GM12878 (cell line): Measurements from ENCODE around the gene ZMIZ1. TPM values are rescaled to one million over a fixed set of nuclear protein-coding genes. Genes with fewer than 3 reads are reported as not detected.

Source experiments
- ATAC-seq: fragments of 200-7000 bp; cut with Tn5 transposase; 3 replicates; pipeline ENCODE4 v1.9.1; 2020; ENCODE audit warnings: mild to moderate bottlenecking, moderate library complexity
- BruUV-seq: library from RNA; stranded (reverse); fragments of 400-500 nt; replicated peaks from 2 replicates; lab custom pipeline; 2021; lab: Mats Ljungman, UMichigan
- CTCF ChIA-PET: fragments of 300-600 bp; sonication (Branson Sonifier 250); formaldehyde crosslinking; extraction: SDS; loops from one replicate; lab custom pipeline; 2021; ENCODE audit warnings: inconsistent platforms; lab: Yijun Ruan, JAX
- POLR2A ChIA-PET: fragments of 350-600 bp; formaldehyde crosslinking; extraction: SDS; loops from one replicate; lab custom pipeline; 2021; ENCODE audit warnings: inconsistent platforms; lab: Charles Lee
- RAD21 ChIA-PET: fragments of 300-600 bp; sonication (Branson Sonifier 250); formaldehyde crosslinking; loops from one replicate; lab custom pipeline; 2023; ENCODE audit warnings: antibody characterized with exemption; ENCODE audit not compliant: unreplicated experiment; lab: Charles Lee
- SMC1A ChIA-PET: fragments of 300-600 bp; sonication (Branson Sonifier 250); formaldehyde crosslinking; loops from one replicate; lab custom pipeline; 2023; ENCODE audit not compliant: unreplicated experiment, uncharacterized antibody; lab: Charles Lee
- DNase-seq: peaks from one replicate; pipeline ENCODE4 v3.0.0-alpha.2; 2011; ENCODE audit warnings: low read depth, low spot score
- FAIRE-seq: peaks from 3 replicates; lab custom pipeline; 2011; peaks lifted over from hg19 to GRCh38; lab: Jason Lieb, UNC
- H2AFZ ChIP-seq: 2 replicates; pipeline ENCODE4 v1.6.0; 2011; ENCODE audit warnings: low read depth, low read length, control low read depth; ENCODE audit not compliant: control insufficient read depth
- H3K27ac ChIP-seq: 2 replicates; pipeline ENCODE4 v1.5.1; 2011; ENCODE audit warnings: control low read depth; ENCODE audit not compliant: control insufficient read depth, insufficient read depth
- H3K27me3 ChIP-seq, 2 experiments: replicated peaks in 1 of 2; 2 replicates each; pipeline versions ENCODE4 v1.6.0 to v1.6.1; 2011; ENCODE audit warnings: low read length in 1 of 2; ENCODE audit not compliant: control insufficient read depth in 2 of 2, insufficient read depth in 2 of 2
- H3K36me3 ChIP-seq, 2 experiments: 2 replicates each; pipeline ENCODE4 v1.5.1; 2011; ENCODE audit warnings: low read length in 1 of 2; ENCODE audit not compliant: control insufficient read depth in 2 of 2, insufficient read depth in 2 of 2
- H3K4me1 ChIP-seq: 2 replicates; pipeline ENCODE4 v1.6.1; 2011; ENCODE audit warnings: mild to moderate bottlenecking, low read length, moderate library complexity, mixed read lengths; ENCODE audit not compliant: control insufficient read depth, insufficient read depth
- H3K4me2 ChIP-seq: 2 replicates; pipeline ENCODE4 v1.6.0; 2011; ENCODE audit warnings: control low read depth; ENCODE audit not compliant: control insufficient read depth, insufficient read depth
- H3K4me3 ChIP-seq: fragments of 200-600 bp; sonication (generic); 2 replicates; pipeline ENCODE4 v1.5.1; 2016
- H3K79me2 ChIP-seq: 2 replicates; pipeline ENCODE4 v1.6.0; 2011; ENCODE audit warnings: low read length; ENCODE audit not compliant: control insufficient read depth, insufficient read depth
- H3K9ac ChIP-seq: 2 replicates; pipeline ENCODE4 v1.8.0; 2011; ENCODE audit warnings: low read length, control low read depth, mixed read lengths; ENCODE audit not compliant: control insufficient read depth, insufficient read depth
- H3K9me3 ChIP-seq: replicated peaks from 3 replicates; pipeline ENCODE4 v1.5.1; 2011; ENCODE audit warnings: mild to moderate bottlenecking, low read length; ENCODE audit not compliant: control insufficient read depth, insufficient read depth
- H4K20me1 ChIP-seq: 2 replicates; pipeline ENCODE4 v1.6.0; 2011; ENCODE audit not compliant: control insufficient read depth, insufficient read depth
- ASH2L ChIP-seq: fragments of 300-600, 200-600 bp; sonication (generic); IDR thresholded peaks from 2 replicates; pipeline ENCODE4 v1.6.1; 2017; ENCODE audit warnings: low read depth, mild to moderate bottlenecking, borderline replicate concordance
- CBFB ChIP-seq: IDR thresholded peaks from 2 replicates; pipeline ENCODE4 v1.6.1; 2016; ENCODE audit warnings: antibody characterized with exemption, low read depth
- ESRRA ChIP-seq: IDR thresholded peaks from 2 replicates; pipeline ENCODE4 v1.6.1; 2012; ENCODE audit warnings: mild to moderate bottlenecking, low read length, improper control_type of control experiment
- ETV6 ChIP-seq, 2 experiments: fragments of 450-650 bp in 1 of 2; IDR thresholded peaks in 1 of 2; conservative IDR thresholded peaks in 1 of 2; 2 replicates each; pipeline ENCODE4 v1.6.1; 2014; ENCODE audit warnings: antibody characterized with exemption in 1 of 2, borderline replicate concordance in 1 of 2, low read depth in 1 of 2, mild to moderate bottlenecking in 1 of 2, moderate library complexity in 1 of 2
- HSF1 ChIP-seq: fragments of 150-350 bp; IDR thresholded peaks from 2 replicates; pipeline ENCODE4 v1.6.1; 2014; ENCODE audit warnings: mild to moderate bottlenecking, low read depth, low read length
- POLR2A ChIP-seq: IDR thresholded peaks from 2 replicates; pipeline ENCODE4 v1.6.1; 2011; ENCODE audit warnings: low read depth, mild to moderate bottlenecking, low read length
- POLR2AphosphoS5 ChIP-seq: IDR thresholded peaks from 2 replicates; pipeline ENCODE4 v1.6.1; 2011; ENCODE audit warnings: mild to moderate bottlenecking, low read length, inconsistent platforms
- SKIL ChIP-seq: fragments of 450-650 bp; IDR thresholded peaks from 2 replicates; pipeline ENCODE4 v1.6.1; 2017; ENCODE audit warnings: mild to moderate bottlenecking, low read depth, inconsistent platforms; ENCODE audit not compliant: poor library complexity, severe bottlenecking
- SRF ChIP-seq, 2 experiments: IDR thresholded peaks; 2 replicates each; pipeline ENCODE4 v1.6.1; 2011; ENCODE audit warnings: low read depth in 2 of 2, low read length in 2 of 2, mild to moderate bottlenecking in 1 of 2, moderate library complexity in 1 of 2
- WRNIP1 ChIP-seq: IDR thresholded peaks from 2 replicates; pipeline ENCODE4 v1.6.1; 2011; ENCODE audit warnings: low read depth, low read length, improper control_type of control experiment, borderline replicate concordance
- whole genome bisulfite sequencing: methylation state at CpG from one replicate; pipeline ENCODE4 v1.1.6; 2016; ENCODE audit warnings: low lambda C conversion rate; ENCODE audit not compliant: insufficient replicate concordance, insufficient coverage; ENCODE audit errors: missing lambda C conversion rate; 5-methylcytosine and 5-hydroxymethylcytosine counted together
- in situ Hi-C: fragments of 300-500 bp; cut with MboI; formaldehyde crosslinking; loops from 9 replicates; pipeline ENCODE4 v1.14.3; 2018; ENCODE audit warnings: mixed read lengths
- intact Hi-C: fragments of 100-400 bp; cut with micrococcal nuclease; formaldehyde crosslinking; loops from one replicate; pipeline ENCODE4 v1.14.2; 2022; ENCODE audit not compliant: unreplicated experiment
- polyA plus RNA-seq, 11 experiments: library from polyadenylated mRNA; depleted of rRNA in 4 of 11; unstranded in 6 of 11; stranded (reverse) in 5 of 11; fragments of >200 nt; fragmentation: Nextera tagmentation in 4 of 11; fragmentation: Illumina TruSeq in 1 of 11; extraction: Ambion mirVana in 4 of 11; extraction: Trizol in 1 of 11; gene quantifications; 1 replicate in 1 of 11; 2 replicates in 10 of 11; pipeline versions ENCODE4 v1.2.1 to v1.2.3, GENCODE V29; 2011 to 2016; ENCODE audit warnings: inconsistent platforms in 2 of 11, missing spikeins in 2 of 11, low read depth in 1 of 11
- total RNA-seq, 4 experiments: library from RNA; depleted of rRNA in 3 of 4; stranded (reverse); fragments of >200 nt in 3 of 4; fragmentation: Illumina TruSeq in 1 of 4; extraction: Trizol in 1 of 4; gene quantifications; 2 replicates each; pipeline versions ENCODE4 v1.2.1 to v1.2.3, GENCODE V29; 2013 to 2021
- TF ChIP-seq, protein P1 (sequence below): IDR thresholded peaks from 2 replicates; pipeline ENCODE4 v1.6.1; 2012; ENCODE audit warnings: mild to moderate bottlenecking, low read depth, low read length
- TF ChIP-seq, protein P2 (sequence below): fragments of 150-350 bp; IDR thresholded peaks from 2 replicates; pipeline ENCODE4 v1.6.1; 2016; ENCODE audit warnings: low read depth, low read length

ZMIZ1 gene
- total and polyA plus RNA-seq, 10 of the 15 experiments (the other 5 are each of a cell fraction or from before 2014, with no cell fraction given), result 3.1 to 82.3 (median 14.9) TPM

GRCh38 chr10:79320820-79321493, 252.2 kb downstream of the ZMIZ1 start:
- no peak for ATAC-seq
- RAD21 ChIA-PET, result no interaction called here
- H3K9me3 ChIP-seq, result no peaks in the 10 kb centered on the region; the same call in 2 of the 3 replicates
- no peaks in the 10 kb centered on the region for H3K36me3 ChIP-seq
- no peak overlapping the region for H3K4me3 ChIP-seq
- SMC1A ChIA-PET, result interaction anchor here (0.8 to 3.5 kb wide), 8 partner anchors 9 to 72 kb away, joined by 3 to 17 read pairs (median 6); no protein-coding TSS in a partner anchor
- BruUV-seq, result no TSS peak
- peaks cover 52% of the 10 kb centered on the region for H3K4me1 ChIP-seq
- H3K79me2 ChIP-seq, result no peaks in the 10 kb centered on the region
- CTCF ChIA-PET, result interaction anchor here (0.9 to 1.7 kb wide), 2 partner anchors 11 to 23 kb away, joined by 3 to 6 read pairs; no protein-coding TSS in a partner anchor
- intact Hi-C loops, result no loop called here
- H2AFZ ChIP-seq, result no peak overlapping the region
- POLR2A ChIA-PET, result interaction anchor here (0.6 to 2.3 kb wide), 3 partner anchors 11 to 61 kb away, joined by 3 to 7 read pairs (median 5); no protein-coding TSS in a partner anchor
- no peaks in the 10 kb centered on the region for H3K27me3 ChIP-seq
- no peak for DNase-seq
- in situ Hi-C loops, result no loop called here
- no peak overlapping the region for H3K9ac ChIP-seq
- no peak for FAIRE-seq
- H3K4me2 ChIP-seq, result no peak overlapping the region
- H4K20me1 ChIP-seq, result no peaks in the 10 kb centered on the region
- 83% methylated on average over 7 of the region's 7 CpGs for WGBS
- no peak overlapping the region for H3K27ac ChIP-seq
- no peak for TF ChIP-seq HSF1
- no peak for TF ChIP-seq CBFB
- TF ChIP-seq POLR2AphosphoS5, result no peak
- no peak for TF ChIP-seq SKIL
- no peak for TF ChIP-seq ETV6 (conservative IDR thresholded peaks at IDR 0.05 in 1 of 2, IDR thresholded peaks at IDR 0.05 in 1 of 2; ENCODE audit: borderline replicate concordance in 1 of 2, low read depth in 1 of 2)
- TF ChIP-seq POLR2A, result no peak
- no peak for TF ChIP-seq WRNIP1
- no peak for TF ChIP-seq SRF (IDR thresholded peaks at IDR 0.05; ENCODE audit: low read depth in 2 of 2, low read length in 2 of 2)
- no peak for TF ChIP-seq ASH2L
- TF ChIP-seq, protein P1, sequence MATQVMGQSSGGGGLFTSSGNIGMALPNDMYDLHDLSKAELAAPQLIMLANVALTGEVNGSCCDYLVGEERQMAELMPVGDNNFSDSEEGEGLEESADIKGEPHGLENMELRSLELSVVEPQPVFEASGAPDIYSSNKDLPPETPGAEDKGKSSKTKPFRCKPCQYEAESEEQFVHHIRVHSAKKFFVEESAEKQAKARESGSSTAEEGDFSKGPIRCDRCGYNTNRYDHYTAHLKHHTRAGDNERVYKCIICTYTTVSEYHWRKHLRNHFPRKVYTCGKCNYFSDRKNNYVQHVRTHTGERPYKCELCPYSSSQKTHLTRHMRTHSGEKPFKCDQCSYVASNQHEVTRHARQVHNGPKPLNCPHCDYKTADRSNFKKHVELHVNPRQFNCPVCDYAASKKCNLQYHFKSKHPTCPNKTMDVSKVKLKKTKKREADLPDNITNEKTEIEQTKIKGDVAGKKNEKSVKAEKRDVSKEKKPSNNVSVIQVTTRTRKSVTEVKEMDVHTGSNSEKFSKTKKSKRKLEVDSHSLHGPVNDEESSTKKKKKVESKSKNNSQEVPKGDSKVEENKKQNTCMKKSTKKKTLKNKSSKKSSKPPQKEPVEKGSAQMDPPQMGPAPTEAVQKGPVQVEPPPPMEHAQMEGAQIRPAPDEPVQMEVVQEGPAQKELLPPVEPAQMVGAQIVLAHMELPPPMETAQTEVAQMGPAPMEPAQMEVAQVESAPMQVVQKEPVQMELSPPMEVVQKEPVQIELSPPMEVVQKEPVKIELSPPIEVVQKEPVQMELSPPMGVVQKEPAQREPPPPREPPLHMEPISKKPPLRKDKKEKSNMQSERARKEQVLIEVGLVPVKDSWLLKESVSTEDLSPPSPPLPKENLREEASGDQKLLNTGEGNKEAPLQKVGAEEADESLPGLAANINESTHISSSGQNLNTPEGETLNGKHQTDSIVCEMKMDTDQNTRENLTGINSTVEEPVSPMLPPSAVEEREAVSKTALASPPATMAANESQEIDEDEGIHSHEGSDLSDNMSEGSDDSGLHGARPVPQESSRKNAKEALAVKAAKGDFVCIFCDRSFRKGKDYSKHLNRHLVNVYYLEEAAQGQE, result no peak
- TF ChIP-seq, protein P2, sequence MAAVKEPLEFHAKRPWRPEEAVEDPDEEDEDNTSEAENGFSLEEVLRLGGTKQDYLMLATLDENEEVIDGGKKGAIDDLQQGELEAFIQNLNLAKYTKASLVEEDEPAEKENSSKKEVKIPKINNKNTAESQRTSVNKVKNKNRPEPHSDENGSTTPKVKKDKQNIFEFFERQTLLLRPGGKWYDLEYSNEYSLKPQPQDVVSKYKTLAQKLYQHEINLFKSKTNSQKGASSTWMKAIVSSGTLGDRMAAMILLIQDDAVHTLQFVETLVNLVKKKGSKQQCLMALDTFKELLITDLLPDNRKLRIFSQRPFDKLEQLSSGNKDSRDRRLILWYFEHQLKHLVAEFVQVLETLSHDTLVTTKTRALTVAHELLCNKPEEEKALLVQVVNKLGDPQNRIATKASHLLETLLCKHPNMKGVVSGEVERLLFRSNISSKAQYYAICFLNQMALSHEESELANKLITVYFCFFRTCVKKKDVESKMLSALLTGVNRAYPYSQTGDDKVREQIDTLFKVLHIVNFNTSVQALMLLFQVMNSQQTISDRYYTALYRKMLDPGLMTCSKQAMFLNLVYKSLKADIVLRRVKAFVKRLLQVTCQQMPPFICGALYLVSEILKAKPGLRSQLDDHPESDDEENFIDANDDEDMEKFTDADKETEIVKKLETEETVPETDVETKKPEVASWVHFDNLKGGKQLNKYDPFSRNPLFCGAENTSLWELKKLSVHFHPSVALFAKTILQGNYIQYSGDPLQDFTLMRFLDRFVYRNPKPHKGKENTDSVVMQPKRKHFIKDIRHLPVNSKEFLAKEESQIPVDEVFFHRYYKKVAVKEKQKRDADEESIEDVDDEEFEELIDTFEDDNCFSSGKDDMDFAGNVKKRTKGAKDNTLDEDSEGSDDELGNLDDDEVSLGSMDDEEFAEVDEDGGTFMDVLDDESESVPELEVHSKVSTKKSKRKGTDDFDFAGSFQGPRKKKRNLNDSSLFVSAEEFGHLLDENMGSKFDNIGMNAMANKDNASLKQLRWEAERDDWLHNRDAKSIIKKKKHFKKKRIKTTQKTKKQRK, result no peak
- no peak for TF ChIP-seq ESRRA
